ENCODE results near the gene MOCS1.

MOCS1 gene

DNA sequence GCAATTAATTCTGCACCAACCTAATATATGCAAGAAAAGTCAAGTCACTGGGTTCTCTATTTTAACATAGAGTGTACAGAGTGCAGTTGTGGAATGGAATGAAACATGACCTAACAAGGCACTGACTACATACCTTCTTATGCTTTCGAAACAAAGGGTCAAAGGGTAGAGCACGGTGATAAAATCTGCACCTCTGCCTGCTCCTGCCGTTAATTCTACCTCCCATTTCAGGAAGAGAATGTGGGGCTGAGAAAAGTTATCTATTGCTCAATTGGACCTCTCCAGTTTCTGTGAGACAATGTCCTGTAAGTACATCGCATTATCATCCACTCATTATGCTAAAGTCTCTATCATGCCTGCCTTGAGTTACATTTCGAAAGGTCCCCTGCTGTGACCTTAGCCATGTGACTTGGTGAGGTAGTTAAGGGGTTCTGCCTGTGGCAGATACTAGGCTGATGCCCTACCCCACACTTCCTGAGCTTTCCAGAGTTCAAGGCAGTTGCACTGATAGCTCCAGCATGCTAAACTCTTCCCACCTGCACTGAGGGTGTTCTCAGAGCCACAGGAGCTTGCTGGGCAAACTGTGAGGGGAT is 14.0 kb upstream of the MOCS1 start:
- no peak for DNase-seq (ENCODE audit: low read depth)

DNA sequence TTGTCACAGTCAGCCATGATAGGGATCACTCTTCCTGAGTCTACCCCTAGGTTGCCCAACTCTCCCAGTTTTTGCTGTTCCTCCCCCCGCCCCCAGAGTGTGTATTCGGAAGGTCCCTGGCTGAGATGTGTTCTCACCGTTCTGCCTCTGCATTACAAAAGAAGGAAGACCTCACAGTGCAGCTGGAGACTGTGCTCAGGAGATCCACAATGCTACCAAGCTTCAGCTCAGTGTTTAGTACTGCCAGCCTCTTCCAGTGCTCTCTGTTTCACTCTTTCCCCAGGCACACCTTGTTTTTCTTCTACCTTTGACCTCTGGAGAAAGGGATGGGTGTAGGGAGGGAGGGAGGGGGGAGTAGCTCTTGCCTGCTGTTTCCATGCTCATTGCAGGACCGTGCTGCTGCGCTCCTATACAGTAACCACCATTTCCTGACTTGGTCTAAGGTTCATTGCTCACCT is 13.4 kb upstream of the MOCS1 start:
- DNase-seq (ENCODE audit: low read depth): no peak

DNA sequence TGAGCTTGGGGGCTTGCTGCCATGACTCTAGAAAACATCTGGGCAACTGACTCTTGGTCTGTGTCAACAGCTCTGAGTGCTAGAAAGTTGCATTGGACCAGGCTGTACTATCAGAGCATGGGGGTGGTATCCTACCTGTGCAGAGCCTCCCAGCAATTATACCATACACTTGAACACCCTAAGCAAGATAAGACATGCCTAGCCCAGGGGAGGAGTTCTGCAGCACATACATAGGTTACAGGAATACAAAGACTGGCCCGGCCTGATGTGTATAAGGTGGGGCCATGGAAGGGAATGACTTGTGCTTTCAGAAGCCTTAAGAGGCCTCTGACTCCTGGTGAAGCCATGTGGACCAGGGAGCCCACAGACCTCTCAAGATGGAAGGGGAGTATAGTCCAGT is 11.4 kb upstream of the MOCS1 start:
- DNase-seq (ENCODE audit: low read depth): no peak

DNA sequence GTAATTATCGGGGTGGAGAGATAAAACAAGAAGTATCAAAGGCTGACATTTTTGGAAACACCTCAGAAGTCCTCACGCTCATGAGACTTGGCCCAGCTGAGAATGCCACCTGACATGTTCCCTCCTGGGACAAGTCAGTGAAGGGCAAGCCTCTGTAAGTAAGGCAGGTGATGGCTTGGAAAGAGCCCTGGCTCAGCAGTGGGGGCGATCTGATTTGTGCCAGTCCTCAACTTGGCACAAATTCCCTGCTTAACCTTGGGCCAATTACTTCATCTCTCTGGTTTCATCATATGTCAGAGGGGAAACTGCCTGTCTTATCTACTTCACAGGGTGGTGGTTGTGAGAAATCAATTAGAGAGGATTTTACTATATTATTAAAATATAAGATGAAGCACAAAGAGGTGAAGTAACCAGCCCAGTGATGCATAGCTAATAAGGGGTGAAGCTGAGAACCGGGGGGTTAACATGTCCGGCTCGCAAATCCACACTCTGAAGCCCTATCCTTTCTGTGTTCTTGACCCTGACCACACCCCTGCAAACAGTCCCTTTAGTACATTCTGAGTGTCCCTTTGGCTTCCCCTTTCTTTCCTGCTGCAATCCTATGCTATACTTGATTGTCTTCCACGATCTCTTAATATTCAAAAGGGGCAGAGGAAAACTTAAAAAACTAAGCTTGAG is 8.8 kb upstream of the MOCS1 start:
- DNase-seq (ENCODE audit: low read depth): no peak

DNA sequence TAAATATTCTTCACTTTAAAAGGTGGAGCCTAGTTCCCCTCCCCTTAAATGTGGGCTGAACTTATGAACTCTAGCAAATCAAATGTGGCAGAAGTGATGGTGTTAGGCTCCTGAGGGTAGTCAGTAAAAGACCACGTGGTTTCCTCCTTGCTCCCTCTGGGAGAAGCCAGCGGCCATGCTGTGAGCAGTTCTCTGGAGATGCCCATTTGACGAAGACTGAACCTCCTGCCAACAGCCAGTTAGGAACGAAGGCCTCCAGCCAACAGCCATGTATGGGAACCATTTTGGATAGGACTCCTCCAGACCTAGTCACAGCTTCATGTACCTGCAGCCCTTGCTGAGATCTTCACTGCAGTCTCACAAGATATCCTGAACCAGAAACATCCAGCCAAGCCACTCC is 7.6 kb upstream of the MOCS1 start:
- DNase-seq (ENCODE audit: low read depth): no peak

DNA sequence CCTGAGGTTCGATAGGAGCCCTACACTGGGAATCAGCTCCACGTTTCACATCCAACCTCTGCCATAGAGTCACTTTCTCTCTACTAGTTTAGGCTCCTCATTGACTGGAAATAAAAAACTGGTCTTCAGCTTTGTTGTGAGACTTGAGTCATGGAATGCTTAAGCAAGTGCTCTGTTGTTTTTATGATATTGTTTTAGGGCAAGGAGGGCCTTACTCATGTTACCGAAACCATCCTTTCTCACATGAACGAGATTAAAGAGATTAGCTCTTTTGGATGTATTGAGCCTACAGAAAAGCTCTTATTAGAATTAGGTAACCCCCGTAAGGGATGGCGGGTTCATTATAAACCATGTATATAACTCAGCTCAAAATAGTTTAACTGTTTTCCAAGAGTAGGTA is 6.9 kb upstream of the MOCS1 start:
- no peak for DNase-seq (ENCODE audit: low read depth)

DNA sequence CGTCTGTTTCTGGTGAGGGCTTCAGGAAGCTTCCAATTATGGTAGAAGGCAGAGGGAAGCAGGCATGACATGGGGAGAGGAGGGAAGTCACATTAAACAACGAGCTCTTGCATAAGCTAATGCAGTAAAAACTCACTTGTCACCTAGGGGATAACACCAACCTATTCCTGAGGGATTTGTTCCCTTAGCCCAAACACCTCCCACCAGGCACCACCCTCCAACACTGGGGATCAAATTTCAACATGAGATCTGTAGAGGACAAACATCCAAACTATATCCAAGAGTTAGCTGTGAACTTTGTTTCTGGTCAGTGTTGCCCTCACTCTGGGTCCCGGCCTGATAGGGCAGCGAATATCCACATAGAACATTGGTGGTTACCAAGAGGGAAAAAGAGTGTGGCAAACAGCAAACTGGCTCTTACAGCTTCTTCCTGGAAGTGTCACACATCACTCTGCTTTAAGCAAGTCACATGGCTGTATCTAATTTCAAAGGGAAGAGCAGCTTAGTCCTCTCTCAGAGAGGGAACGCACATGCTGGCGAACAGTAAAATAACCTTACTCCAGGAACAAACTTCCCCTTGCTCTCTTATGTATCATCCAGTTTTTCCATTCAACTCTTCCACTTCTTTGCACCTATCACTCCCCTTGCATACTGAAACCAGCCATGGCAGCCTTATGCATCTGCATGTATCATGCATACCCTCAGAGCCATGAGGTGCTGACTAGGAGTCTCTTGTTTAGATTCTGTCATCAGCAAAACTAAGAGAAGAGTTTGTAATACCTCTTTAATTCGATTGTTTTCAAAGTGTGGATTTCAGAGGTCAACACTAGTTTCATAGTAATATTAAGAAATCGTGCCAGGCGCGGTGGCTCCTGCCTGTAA is 4.8 kb upstream of the MOCS1 start:
- DNase-seq (ENCODE audit: low read depth): no peak

DNA sequence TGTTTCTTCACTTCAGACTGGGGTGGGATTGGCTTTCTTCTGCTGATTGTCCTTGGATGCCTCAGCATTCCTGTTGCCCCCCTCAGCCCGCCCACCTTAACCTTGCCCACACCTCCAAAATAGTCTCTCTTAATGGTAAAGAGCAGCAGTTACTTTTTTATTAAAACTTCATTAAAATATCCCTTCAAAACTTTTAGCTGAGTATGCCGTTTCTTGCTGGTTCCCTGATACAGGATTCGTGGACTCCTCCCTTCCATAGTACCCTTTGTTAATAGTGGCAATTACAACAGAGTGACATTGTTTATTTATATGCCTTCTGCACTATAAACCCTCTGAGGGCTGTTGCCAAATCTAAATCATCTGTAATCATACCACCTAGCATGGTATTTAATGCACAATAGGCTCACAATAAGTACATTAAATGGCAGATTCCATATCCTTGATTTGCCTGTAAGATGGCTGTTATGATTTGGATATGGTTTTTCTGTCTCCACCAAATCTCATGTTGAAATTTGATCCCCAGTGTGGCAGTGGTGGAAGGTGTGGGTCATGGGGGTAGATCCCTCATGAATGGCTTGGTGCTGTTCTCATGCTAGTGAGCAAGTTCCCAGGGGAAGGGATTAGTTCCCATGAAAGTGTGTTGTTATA is 3.5 kb upstream of the MOCS1 start:
- no peak for DNase-seq (ENCODE audit: low read depth)

DNA sequence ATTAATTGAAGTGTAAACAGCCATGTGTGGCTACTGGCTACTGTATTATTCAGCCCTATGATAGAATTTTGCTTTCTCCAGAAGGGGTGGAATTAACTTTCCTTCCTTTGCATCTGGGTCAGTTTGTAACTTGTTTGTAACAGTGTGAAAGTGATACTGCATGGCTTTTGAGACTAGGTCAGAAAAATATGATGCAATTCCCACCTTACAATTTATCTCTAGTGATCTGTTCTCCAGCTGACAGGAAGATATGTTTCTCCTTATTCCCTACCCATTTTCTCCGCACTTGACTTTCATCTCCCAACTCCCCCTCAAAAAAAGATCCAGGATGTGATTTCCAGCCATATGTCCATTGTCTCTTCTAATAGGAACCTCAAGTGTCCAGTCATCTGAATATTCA is 2.6 kb upstream of the MOCS1 start:
- no peak for DNase-seq (ENCODE audit: low read depth)

DNA sequence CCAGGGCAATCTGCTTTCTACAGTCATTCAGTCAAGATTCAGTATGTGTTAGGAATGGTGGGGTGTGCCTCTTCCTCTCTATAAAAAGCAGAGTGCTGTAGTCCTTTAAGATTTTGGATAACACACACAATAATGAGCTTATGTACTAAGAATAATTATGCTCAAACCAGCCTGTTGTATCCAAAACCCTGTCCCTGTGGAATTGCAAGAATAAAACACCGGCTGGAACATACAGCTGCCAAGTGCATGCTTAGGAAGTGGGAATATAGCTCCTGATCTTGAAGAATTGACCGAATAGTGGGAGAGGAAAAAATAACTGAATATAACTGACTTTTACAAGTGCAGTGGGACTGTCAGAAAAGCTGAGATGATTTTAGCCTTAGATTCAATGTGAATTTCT is 979 bp upstream of the MOCS1 start:
- no peak for DNase-seq (ENCODE audit: low read depth)

DNA sequence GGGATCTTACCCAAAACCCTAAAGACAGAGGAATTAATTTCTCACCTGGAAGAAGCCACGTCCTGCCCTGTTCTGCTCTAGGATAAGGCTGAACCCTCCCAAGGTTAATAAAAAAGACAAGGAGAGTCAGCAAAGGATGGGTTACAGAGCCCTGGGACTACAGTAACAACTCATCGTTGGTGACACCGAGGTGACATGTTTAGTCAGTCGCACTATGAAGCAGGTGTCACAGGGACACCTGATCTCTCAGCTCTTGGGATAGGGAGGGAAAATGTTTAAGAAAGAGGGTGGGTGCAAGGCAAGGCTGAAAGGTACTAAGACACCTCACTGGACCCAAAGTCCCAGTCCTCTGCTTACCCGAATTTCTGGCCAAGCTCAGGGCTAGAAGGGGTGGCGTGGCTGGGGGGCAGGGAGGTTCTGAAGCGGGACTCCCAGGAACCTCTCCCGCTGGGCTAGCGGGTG is 562 bp downstream of the MOCS1 start:
- DNase-seq (ENCODE audit: low read depth): no peak

DNA sequence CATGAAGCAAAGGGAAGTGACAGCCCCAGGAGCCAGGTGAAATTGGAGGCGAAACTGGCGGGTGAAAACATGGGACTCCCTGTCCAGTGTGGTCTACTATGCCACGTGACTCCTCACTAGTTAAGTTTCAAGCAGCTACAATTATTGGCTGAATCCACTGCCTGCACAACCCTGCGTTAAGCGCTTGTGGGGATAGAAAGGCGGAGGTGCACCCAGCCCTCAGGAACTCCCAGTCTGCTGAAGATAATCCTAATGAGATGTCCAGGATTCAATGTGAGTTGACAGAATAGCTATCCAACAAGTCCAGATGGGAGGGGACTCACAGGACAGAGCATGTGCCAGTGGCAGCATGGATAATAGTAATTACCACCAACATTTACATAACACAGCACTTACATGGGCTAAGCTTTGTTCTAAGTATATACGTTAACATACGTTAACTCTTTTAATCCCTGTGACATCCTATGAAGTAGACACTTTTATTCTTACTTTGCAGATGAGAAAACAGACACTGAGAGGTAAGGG is 1.8 kb downstream of the MOCS1 start:
- no peak for DNase-seq (ENCODE audit: low read depth)

DNA sequence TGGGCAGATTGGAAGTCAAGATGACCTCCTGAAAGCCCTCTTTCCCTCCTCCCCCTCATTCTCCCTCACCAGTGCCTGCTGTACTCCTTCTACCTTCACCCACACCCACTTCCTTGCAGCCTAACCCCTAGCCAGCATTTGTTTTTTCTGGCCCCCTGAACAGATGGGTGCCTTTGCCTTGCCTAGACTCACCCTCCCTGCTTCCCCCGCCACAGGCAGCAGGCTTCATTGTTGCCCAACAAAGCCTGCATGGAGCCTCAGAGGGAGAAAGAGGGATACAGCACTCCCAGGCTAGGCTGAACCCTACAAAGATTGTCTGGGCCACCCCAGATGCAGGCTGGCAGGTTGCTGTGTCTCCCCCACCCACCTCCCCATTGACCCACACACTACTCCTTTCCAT is 2.7 kb downstream of the MOCS1 start:
- no peak for DNase-seq (ENCODE audit: low read depth)

DNA sequence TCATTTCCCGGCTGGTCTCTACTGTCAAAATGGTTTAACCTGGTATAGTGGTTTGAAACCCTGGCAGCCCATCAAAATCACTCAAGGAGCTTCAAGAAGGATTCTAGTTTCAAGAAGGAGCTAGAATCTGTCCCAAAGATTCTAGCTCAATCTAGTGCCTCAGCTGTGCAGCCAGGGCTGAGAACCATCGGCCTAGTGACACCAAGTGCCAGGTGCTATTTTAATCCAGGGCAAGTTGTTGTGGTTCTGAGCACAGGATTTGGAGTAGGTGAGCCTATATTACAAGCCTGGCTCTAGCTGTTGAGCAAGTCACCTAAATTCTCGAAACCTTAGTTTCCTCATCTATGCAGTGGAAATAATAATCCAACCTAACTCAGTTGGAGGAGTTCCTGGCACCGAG is 3.7 kb downstream of the MOCS1 start:
- no peak for DNase-seq (ENCODE audit: low read depth)

DNA sequence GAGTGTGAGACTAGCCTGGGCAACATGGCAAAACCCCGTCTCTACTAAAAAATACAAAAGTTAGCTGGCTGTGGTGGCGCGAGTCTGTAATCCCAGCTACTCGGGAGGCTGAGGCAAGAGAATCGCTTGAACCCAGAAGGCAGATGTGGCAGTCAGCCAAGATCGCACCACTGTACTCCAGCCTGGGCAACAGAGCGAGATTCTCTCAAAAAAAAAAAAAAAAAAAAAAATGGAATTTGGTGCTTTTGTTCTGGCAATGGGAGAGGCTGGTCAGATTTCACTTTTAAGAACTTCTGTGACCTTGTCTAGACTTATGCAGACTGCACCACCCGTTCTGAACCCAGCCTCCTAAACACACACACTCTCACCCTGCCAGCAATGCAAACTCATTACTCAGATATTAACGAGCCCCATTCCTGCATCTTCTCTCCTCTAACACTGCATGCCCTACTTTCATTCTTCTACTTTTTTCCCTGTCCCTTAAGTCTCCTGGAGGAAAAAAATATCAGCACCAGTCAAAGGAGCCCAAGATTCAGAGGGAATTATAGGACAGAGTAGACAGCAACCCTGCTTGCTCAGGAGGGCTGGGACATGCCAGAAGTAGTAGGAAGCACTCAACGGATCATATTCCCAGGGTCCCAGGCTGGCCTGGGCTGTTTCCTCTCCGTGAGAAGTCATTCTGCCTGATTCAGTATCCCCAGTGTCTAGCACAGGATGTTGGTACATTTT is 4.4 kb downstream of the MOCS1 start:
- no peak for DNase-seq (ENCODE audit: low read depth)

DNA sequence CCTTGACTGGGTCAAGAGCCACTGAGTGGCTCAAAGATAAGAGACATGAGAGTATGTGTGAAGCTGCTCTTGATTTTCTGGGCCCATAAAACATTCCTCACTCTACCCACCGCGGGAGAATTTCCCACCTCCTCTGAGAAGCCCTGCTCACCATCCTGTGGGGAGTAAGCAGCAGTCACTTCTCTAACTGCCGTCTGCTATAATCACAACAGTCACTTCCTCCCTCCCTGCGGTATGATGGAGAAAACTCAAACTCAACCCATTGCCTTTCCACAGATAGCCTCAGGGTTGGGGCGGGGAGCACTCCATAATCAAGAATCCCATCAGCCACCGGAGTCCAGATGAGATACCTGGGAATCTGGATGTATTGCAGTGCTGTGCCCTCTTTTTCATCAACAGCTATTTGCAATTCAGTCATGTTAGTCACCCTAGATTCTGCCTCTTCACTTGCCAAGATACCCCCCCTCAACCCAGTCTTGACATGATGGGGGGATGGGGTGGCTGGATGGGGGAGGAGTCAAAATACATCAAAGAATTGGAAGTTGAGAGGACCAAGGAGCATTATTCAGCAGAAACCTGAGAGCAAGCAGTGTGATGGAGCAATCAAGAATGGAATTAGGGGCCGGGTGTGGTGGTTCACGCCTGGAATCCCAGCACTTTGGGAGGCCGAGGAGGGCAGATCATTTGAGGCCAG is 5.1 kb downstream of the MOCS1 start:
- DNase-seq (ENCODE audit: low read depth): no peak

DNA sequence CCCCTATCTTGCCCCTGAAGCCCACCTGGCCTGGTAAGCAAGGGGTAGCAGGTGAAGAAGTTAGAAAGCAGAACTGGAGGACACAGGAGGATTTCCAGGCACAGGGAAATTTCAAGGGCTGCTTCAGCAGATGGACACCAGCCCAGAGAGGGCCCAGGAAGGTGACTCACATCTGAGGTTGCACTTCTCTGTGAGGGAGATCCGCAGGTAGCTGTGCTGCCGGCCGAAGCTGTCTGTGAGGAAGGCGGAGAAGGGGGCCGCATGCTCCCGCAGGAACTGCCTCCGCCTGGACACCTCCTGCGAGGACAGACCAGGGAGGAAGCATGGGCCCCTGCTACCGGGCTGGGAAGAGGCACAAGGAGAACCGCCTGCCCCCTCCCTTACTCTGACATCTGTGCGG is 7.1 kb downstream of the MOCS1 start:
- DNase-seq (ENCODE audit: low read depth): no peak

DNA sequence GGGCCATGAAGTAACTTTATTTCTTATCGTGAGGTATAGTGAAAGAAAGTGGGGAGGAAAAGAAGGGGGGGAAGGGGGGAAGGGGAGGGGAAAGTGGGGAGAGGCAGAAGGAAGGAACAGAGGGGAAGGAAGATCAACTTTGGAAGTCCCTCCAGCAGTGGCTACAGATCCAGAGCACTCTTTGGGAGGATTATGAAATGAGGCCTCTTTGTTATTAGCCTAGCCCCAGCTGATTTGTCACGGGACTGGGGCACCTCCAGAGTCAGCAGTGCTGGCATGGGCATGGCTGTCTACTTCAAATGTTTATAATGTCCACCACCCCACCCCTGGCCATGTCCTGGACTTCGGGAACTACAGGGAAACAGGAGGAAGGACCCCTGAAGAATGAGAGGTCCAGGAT is 7.6 kb downstream of the MOCS1 start:
- no peak for DNase-seq (ENCODE audit: low read depth)

DNA sequence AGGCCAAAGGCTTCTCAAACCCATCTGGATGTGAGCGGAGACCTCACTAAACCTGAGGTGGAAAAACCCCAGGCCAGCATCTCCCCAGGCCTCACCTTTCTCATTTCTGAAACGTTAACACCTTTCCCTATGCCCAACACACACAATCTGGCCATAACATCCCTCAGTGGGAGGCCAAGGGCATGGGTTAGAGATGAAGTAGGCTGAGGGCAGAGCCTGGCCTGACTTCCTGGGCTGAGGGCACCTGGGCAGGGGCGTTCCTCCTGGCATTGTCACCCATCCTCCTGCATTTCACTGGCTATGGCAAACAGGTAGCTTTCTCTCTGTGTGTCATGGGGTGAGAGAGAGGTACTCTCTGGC is 8.4 kb downstream of the MOCS1 start:
- DNase-seq (ENCODE audit: low read depth): no peak

DNA sequence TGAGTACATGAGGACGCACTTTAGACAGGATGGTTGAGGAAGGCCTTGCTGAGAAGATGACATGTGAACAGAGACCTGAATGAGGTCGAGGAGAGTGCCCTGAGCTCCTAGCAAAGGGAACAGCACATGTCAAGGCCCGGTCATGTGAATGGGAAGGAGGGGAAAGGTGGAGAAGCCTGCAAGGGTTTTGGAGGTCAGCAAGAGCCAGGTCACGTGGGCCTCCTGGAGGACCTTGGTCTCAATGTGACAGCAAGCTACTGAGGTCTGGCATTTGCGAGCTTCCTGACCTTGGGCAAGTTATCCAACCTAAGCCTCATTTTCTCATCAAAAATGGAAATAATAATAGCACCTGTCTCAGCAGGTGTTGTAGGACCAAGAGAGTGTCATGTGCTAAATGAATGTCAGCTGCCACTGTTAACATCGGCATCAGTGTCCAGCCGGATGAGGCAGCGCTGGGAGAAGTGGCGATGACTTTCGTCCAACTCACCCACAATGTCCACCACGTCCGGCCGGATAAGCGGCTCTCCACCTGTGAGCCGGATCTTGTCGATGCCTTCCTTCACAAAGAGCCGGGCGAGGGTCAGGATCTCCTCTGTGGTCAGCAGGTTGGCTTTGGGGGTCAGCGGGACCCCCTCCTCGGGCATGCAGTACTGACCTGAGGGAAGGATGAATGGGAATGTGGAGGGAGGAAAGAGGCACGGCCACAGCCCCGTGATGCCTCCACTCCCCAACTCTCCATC is 8.9 kb downstream of the MOCS1 start:
- DNase-seq (ENCODE audit: low read depth): no peak

Data from activated T-cell treated with anti-CD3 and anti-CD28 coated beads for 24 hours (primary cell).